Measurements from ENCODE around the gene CMTM2.

Gene CMTM2

DNA sequence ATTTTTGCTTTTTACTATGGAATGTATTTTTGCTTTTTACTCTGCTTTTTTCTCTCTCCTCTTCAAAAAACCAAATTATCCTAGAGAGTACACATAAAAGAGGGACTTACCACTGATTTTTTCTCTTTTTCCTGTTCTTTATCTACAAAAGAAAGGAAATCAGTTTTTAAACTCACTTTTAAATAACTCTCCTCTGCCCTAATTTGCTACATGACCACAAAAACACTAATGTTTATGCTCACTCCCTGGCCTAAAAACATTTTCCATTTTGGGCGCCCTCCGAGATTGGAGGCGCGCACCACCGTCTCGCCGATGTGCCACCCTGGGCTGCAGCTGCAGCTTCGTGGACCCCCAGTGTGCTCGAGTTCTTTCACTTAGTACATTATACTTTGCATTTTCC lies 30.4 kb upstream of the CMTM2 start:
- Mint-ChIP-seq H3K9me3 (ENCODE audit: low read depth) (no peaks in the 10 kb centered on the region), H3K4me1 (ENCODE audit: low read depth) (peaks cover 50% of the 10 kb centered on the region), H3K27me3 (no peaks in the 10 kb centered on the region), H3K27ac (peak overlapping the region; percentile 85), H3K36me3 (no peaks in the 10 kb centered on the region), H3K4me3 (peak overlapping the region; percentile 58)

- Mint-ChIP-seq H3K27ac (peak within 1 kb of the TSS; percentile 85), H3K27me3 (no peaks in the 10 kb centered on the region), H3K36me3 (no peaks in the 10 kb centered on the region), H3K4me1 (ENCODE audit: low read depth) (peaks cover 57% of the 10 kb centered on the region), H3K4me3 (peak within 1 kb of the TSS; percentile 96), H3K9me3 (ENCODE audit: low read depth) (no peaks in the 10 kb centered on the region)
Measured at GRCh38 chr16:66549284-66550131, 29.8 kb upstream of the CMTM2 start, which contains the start of gene TK2. TSS of gene TK2 (minus strand) at chr16:66550122. CDS start at chr16:66550061, 61 bp downstream.

GRCh38 chr16:66551348-66551759 lies 27.9 kb upstream of the CMTM2 start:
- Mint-ChIP-seq H3K27me3 (no peaks in the 10 kb centered on the region), H3K27ac (peak overlapping the region; percentile 99), H3K4me3 (peak overlapping the region; percentile 96), H3K9me3 (ENCODE audit: low read depth) (no peaks in the 10 kb centered on the region), H3K4me1 (ENCODE audit: low read depth) (peaks cover 74% of the 10 kb centered on the region), H3K36me3 (no peaks in the 10 kb centered on the region)

- Mint-ChIP-seq H3K4me1 (ENCODE audit: low read depth) (peaks cover 75% of the 10 kb centered on the region), H3K4me3 (peak overlapping the region; percentile 96), H3K27ac (peak overlapping the region; percentile 99), H3K9me3 (ENCODE audit: low read depth) (no peaks in the 10 kb centered on the region), H3K27me3 (no peaks in the 10 kb centered on the region), H3K36me3 (no peaks in the 10 kb centered on the region)
Measured at GRCh38 chr16:66551788-66552285, 27.4 kb upstream of the CMTM2 start.

GRCh38 chr16:66552286-66553177 lies 26.7 kb upstream of the CMTM2 start, which contains the start of gene CKLF:
TSS of gene CKLF (plus strand) at chr16:66552576. CDS start at chr16:66552716, 140 bp downstream.
- Mint-ChIP-seq H3K9me3 (ENCODE audit: low read depth) (no peaks in the 10 kb centered on the region), H3K27me3 (no peaks in the 10 kb centered on the region), H3K27ac (peak within 1 kb of the TSS; percentile 99), H3K36me3 (no peaks in the 10 kb centered on the region), H3K4me1 (ENCODE audit: low read depth) (peaks cover 78% of the 10 kb centered on the region), H3K4me3 (peak within 1 kb of the TSS; percentile 96)

DNA sequence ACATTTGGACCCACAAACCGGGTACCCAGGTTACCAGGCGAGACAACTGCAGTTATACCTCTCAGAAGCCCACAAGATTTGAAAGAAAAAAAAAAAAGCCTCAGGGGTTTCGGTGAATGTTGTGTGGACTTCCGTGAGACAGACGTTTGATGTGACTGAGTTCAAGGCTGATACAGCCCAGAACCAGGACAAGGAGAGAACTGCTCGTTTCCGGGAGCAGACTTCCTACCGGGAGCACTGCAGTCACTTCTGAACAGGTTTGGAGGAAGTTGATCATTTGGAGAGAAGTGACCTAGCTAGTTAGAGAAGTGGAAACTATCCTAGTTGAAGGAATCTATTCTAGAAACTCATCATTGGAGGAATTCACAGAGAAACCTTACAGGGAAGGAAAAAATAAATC lies 26.0 kb upstream of the CMTM2 start:
- no peaks in the 10 kb centered on the region for H3K27me3 Mint-ChIP-seq
- H3K27ac Mint-ChIP-seq: peak overlapping the region; percentile 99
- peaks cover 78% of the 10 kb centered on the region for H3K4me1 Mint-ChIP-seq (ENCODE audit: low read depth)
- H3K36me3 Mint-ChIP-seq: no peaks in the 10 kb centered on the region
- H3K9me3 Mint-ChIP-seq (ENCODE audit: low read depth): no peaks in the 10 kb centered on the region
- peak overlapping the region; percentile 96 for H3K4me3 Mint-ChIP-seq

GRCh38 chr16:66554021-66554420 lies 25.2 kb upstream of the CMTM2 start:
- Mint-ChIP-seq H3K27me3 (no peaks in the 10 kb centered on the region), H3K36me3 (no peaks in the 10 kb centered on the region), H3K4me3 (peak overlapping the region; percentile 96), H3K27ac (peak overlapping the region; percentile 99), H3K4me1 (ENCODE audit: low read depth) (peaks cover 71% of the 10 kb centered on the region), H3K9me3 (ENCODE audit: low read depth) (no peaks in the 10 kb centered on the region)

- H3K36me3 Mint-ChIP-seq: no peaks in the 10 kb centered on the region
- H3K27me3 Mint-ChIP-seq: no peaks in the 10 kb centered on the region
- peak overlapping the region; percentile 96 for H3K4me3 Mint-ChIP-seq
- no peaks in the 10 kb centered on the region for H3K9me3 Mint-ChIP-seq (ENCODE audit: low read depth)
- peak overlapping the region; percentile 47 for H3K27ac Mint-ChIP-seq
- H3K4me1 Mint-ChIP-seq (ENCODE audit: low read depth): peaks cover 68% of the 10 kb centered on the region
Measured at GRCh38 chr16:66554495-66554894, 24.8 kb upstream of the CMTM2 start.

GRCh38 chr16:66560107-66560506 lies 19.2 kb upstream of the CMTM2 start:
- Mint-ChIP-seq H3K9me3 (ENCODE audit: low read depth) (no peaks in the 10 kb centered on the region), H3K4me1 (ENCODE audit: low read depth) (peaks cover 58% of the 10 kb centered on the region), H3K4me3 (no peak overlapping the region), H3K27ac (peak overlapping the region; percentile 47), H3K27me3 (no peaks in the 10 kb centered on the region), H3K36me3 (no peaks in the 10 kb centered on the region)

DNA sequence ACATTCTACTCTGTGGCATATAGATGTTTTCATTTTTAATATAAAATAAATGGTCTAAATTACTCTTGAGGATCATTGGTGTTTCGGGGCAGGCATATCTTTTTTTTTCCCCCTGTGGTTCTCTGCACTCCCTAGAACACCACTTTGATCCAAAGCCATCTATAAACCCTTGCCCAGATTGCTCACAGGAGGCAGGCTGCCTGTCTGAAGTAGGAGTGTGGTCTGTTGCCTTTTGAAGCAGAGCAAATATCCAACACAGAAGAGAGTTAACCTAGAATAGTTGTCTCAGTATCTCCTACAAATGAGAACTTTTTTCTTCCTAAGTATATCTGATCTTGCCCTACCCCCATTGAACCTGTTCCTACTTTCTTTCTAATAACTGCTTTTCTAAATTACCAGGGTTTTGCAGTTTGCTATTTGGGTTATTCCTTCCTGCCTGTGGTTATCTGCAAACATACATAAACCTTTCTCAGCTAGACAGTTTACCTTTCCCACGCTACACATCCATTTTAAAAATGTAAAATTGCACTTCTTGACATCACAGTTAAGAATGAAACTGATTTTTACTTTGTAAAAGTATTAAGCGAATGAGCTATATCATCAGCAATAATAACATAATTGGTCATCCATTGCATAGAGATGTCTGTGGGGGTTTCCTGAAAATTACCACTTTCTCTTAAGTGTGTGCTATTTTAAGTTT lies 17.7 kb upstream of the CMTM2 start:
- H3K9me3 Mint-ChIP-seq (ENCODE audit: low read depth): no peaks in the 10 kb centered on the region
- peaks cover 44% of the 10 kb centered on the region for H3K4me1 Mint-ChIP-seq (ENCODE audit: low read depth)
- H3K27me3 Mint-ChIP-seq: no peaks in the 10 kb centered on the region
- H3K27ac Mint-ChIP-seq: peak overlapping the region; percentile 89
- no peaks in the 10 kb centered on the region for H3K36me3 Mint-ChIP-seq
- peak overlapping the region; percentile 12 for H3K4me3 Mint-ChIP-seq

DNA sequence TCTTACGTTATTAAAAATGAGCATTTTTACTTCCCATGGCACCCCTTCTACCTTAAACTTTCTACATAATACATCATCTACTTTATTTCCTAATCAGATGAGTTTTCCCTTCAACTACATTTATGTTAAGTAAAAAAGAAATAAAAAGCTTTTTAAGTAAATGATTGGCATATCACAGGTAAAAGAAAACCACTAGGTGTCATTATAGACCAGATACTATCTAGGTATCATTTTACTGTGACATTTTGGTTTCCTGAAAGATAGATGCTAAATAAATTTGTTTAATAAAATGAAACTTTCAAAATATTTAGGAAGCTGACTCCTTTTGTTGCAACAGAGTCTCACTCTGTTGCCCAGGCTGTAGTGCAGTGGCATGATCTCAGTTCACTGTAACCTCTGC lies 16.9 kb upstream of the CMTM2 start:
- peaks cover 44% of the 10 kb centered on the region for H3K4me1 Mint-ChIP-seq (ENCODE audit: low read depth)
- H3K36me3 Mint-ChIP-seq: peaks cover 4% of the 10 kb centered on the region
- no peak overlapping the region for H3K4me3 Mint-ChIP-seq
- H3K27me3 Mint-ChIP-seq: no peaks in the 10 kb centered on the region
- H3K9me3 Mint-ChIP-seq (ENCODE audit: low read depth): no peaks in the 10 kb centered on the region
- H3K27ac Mint-ChIP-seq: peak overlapping the region; percentile 41

- peak overlapping the region; percentile 59 for H3K27ac Mint-ChIP-seq
- H3K36me3 Mint-ChIP-seq: peaks cover 8% of the 10 kb centered on the region
- peaks cover 47% of the 10 kb centered on the region for H3K4me1 Mint-ChIP-seq (ENCODE audit: low read depth)
Measured at GRCh38 chr16:66562986-66563385, 16.3 kb upstream of the CMTM2 start.

DNA sequence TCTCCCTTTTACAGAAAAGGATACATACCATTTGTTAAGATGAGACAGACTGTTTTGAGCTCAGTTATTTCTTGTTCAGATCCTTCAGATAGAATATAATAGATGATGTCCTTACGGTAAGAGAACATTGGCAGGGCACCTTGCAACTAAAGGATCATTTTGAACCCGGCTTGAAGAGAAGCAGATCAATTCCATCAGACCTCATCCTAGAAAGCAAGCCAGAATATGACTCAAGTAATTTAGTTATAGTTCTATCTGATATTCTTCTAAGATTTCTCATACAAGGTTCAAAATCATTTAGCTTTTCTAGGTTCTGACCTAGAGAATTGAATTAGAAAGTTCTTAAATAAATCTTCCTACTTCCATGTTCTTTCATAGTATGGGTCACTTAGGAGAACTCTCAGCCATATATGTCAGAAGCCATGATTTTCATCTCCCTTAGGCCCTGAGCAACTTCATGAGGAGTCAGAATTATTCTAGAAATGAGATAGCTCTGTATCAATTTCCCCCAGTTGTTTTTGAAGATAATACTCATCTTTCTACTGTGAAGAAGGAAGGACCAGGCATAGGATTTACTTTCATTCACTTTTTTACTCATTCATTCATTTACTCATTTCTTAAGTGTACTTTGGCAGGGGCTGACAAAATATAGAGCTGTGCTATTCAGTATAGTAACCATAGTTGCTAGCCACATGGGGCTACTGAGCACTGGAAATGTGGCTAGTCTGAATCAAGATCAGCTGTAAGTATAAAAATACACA lies 15.5 kb upstream of the CMTM2 start:
- Mint-ChIP-seq H3K27me3 (no peaks in the 10 kb centered on the region), H3K9me3 (ENCODE audit: low read depth) (no peaks in the 10 kb centered on the region), H3K27ac (peak overlapping the region; percentile 59), H3K4me1 (ENCODE audit: low read depth) (peaks cover 44% of the 10 kb centered on the region), H3K36me3 (peaks cover 8% of the 10 kb centered on the region), H3K4me3 (no peak overlapping the region)

More at GRCh38 chr16:66562986-66563385, 16.3 kb upstream of the CMTM2 start:
- Mint-ChIP-seq H3K4me3 (no peak overlapping the region), H3K9me3 (ENCODE audit: low read depth) (no peaks in the 10 kb centered on the region), H3K27me3 (no peaks in the 10 kb centered on the region)
